Right lobe of liver (tissue), 6 donors: Measurements from ENCODE around the gene RGL1. TPM values are rescaled to one million over a fixed set of nuclear protein-coding genes. Genes with fewer than 3 reads are reported as not detected.
"Not testable (repeated sequence)": the region's sequence is repeated elsewhere in the genome, so short reads cannot be mapped to it uniquely, and the experiment has no call there.

Experiments used
- ATAC-seq, 4 donors: fragments of 200-7000 bp; cut with Tn5 transposase; one replicate each; pipeline ENCODE4 v1.9.1; 2020; ENCODE audit warnings: mild to moderate bottlenecking in 4 of 4, moderate library complexity in 4 of 4
- DNase-seq, 3 donors: peaks; one replicate each; pipeline ENCODE4 v3.0.0-alpha.2; 2020
- H3K27ac ChIP-seq, 3 donors: fragments of 200-600 bp; one replicate each; pipeline ENCODE4 v1.8.0; 2022
- H3K27me3 ChIP-seq, 2 donors: fragments of 200-600 bp; one replicate each; pipeline ENCODE4 v1.8.0; 2022
- H3K36me3 ChIP-seq, 4 donors: fragments of 200-600 bp; sonication (generic) in 1 of 4; one replicate each; pipeline versions ENCODE4 v1.5.1 to v1.8.0; 2017 to 2022; ENCODE audit warnings: control low read depth in 1 of 4
- H3K4me1 ChIP-seq, 4 donors: fragments of 200-600 bp; sonication (generic) in 1 of 4; one replicate each; pipeline versions ENCODE4 v1.5.1 to v1.8.0; 2017 to 2022; ENCODE audit warnings: control low read depth in 1 of 4
- H3K4me3 ChIP-seq, 3 donors: fragments of 200-600 bp; one replicate each; pipeline ENCODE4 v1.8.0; 2022
- H3K9me3 ChIP-seq, 4 donors: fragments of 200-600 bp; sonication (generic) in 1 of 4; one replicate each; pipeline versions ENCODE4 v1.5.1 to v1.8.0; 2017 to 2022; ENCODE audit warnings: control low read depth in 1 of 4
- CTCF ChIP-seq, 4 donors: fragments of 200-600 bp in 3 of 4; fragments of 450-650 bp in 1 of 4; IDR thresholded peaks; one replicate each; pipeline versions ENCODE4 v1.5.1 to v1.8.0; 2016 to 2022; ENCODE audit warnings: antibody characterized with exemption in 4 of 4, mild to moderate bottlenecking in 2 of 4
- POLR2A ChIP-seq: fragments of 450-650 bp; IDR thresholded peaks from one replicate; pipeline ENCODE4 v1.6.1; 2017; ENCODE audit warnings: antibody characterized with exemption, mild to moderate bottlenecking
- WGBS: methylation state at CpG from one replicate; pipeline ENCODE4 v1.1.6; 2018; ENCODE audit warnings: low coverage, low lambda C conversion rate; ENCODE audit not compliant: insufficient coverage; ENCODE audit errors: missing lambda C conversion rate; 5-methylcytosine and 5-hydroxymethylcytosine counted together
- intact Hi-C, 2 donors: fragments of 100-400 bp; cut with DNase I; formaldehyde crosslinking; loops; one replicate each; pipeline versions ENCODE4 v1.11.2 to v1.14.1; 2022
- total RNA-seq, 6 experiments: library from RNA; depleted of rRNA in 2 of 6; stranded (reverse); fragments of >200 nt in 2 of 6; fragmentation: NEBNext Ultra II Directional in 3 of 6; extraction: Animal tissue kit (Norgen Biotek cat#: 25700) in 3 of 6; gene quantifications; one replicate each; pipeline versions ENCODE4 v1.1.0 to v1.2.4, GENCODE V29; 2016 to 2023
- donor health status: DM: no; HTN: yes; CAD: no.
- donor health status: DM: no; HTN: no; CAD: no.
- donor health status: DM: no; HTN: no; CAD: no.
- donor health status: DM: no; HTN: yes; CAD: no.
- donor health status: DM: no; HTN: yes; CAD: no.

The RGL1 gene
- total RNA-seq, 6 experiments from 2014 or later, result 5.5 to 13.1 (median 6.9) TPM

- H3K4me3 ChIP-seq, result no peak overlapping the region
- H3K36me3 ChIP-seq, result no peaks in the 10 kb centered on the region
- no peak for TF ChIP-seq POLR2A
- TF ChIP-seq CTCF (IDR thresholded peaks at IDR 0.05), result no peak
- ATAC-seq (no peak), DNase-seq (no peak)
- intact Hi-C loops, result no loop called here
- H3K27me3 ChIP-seq, result no peaks in the 10 kb centered on the region
- no peaks in the 10 kb centered on the region for H3K9me3 ChIP-seq
- H3K27ac ChIP-seq, result no peak overlapping the region
- H3K4me1 ChIP-seq, result no peaks in the 10 kb centered on the region
Observed at GRCh38 chr1:183783342-183783741, 21.6 kb upstream of the RGL1 start.

GRCh38 chr1:183783767-183784637, 20.9 kb upstream of the RGL1 start:
- DNase-seq (peak; percentile 29 to 58 (median 55)), ATAC-seq (peak; percentile 51 to 67 (median 62))
- H3K36me3 ChIP-seq, result no peaks in the 10 kb centered on the region
- no peak for TF ChIP-seq POLR2A
- TF ChIP-seq CTCF (IDR thresholded peaks at IDR 0.05), result no peak
- H3K4me1 ChIP-seq, result no peaks in the 10 kb centered on the region
- 81% methylated on average over 5 of the region's 6 CpGs for WGBS
- no peaks in the 10 kb centered on the region for H3K9me3 ChIP-seq
- intact Hi-C loops, result no loop called here
- H3K4me3 ChIP-seq, result no peak overlapping the region
- no peak overlapping the region for H3K27ac ChIP-seq
- no peaks in the 10 kb centered on the region for H3K27me3 ChIP-seq

GRCh38 chr1:183785921-183786320, 19.0 kb upstream of the RGL1 start:
- H3K27ac ChIP-seq, H3K27me3 ChIP-seq, intact Hi-C loops, H3K36me3 ChIP-seq, DNase-seq, H3K4me1 ChIP-seq, ATAC-seq, H3K9me3 ChIP-seq, H3K4me3 ChIP-seq: not testable (repeated sequence)
- WGBS, result 89% methylated on average over 2 of the region's 3 CpGs

- Histone ChIP-seq H3K27ac (no peak overlapping the region), H3K36me3 (no peaks in the 10 kb centered on the region), H3K9me3 (no peaks in the 10 kb centered on the region), H3K27me3 (no peaks in the 10 kb centered on the region), H3K4me1 (no peaks in the 10 kb centered on the region), H3K4me3 (no peak overlapping the region)
- TF ChIP-seq POLR2A (no peak), CTCF (IDR thresholded peaks at IDR 0.05) (no peak)
- whole genome bisulfite sequencing, result 38% methylated on average over 2 of the region's 2 CpGs
- intact Hi-C loops, result no loop called here
- DNase-seq (no peak), ATAC-seq (no peak)
Observed at GRCh38 chr1:183787704-183788103, 17.2 kb upstream of the RGL1 start.

GRCh38 chr1:183791319-183791718, 13.6 kb upstream of the RGL1 start:
- no peaks in the 10 kb centered on the region for H3K36me3 ChIP-seq
- no peaks in the 10 kb centered on the region for H3K4me1 ChIP-seq
- no peaks in the 10 kb centered on the region for H3K27me3 ChIP-seq
- intact Hi-C loops, result no loop called here
- H3K4me3 ChIP-seq, result no peak overlapping the region
- no peak for ATAC-seq
- TF ChIP-seq CTCF (IDR thresholded peaks at IDR 0.05) (no peak), POLR2A (no peak)
- no peak overlapping the region for H3K27ac ChIP-seq
- H3K9me3 ChIP-seq, result no peaks in the 10 kb centered on the region
- DNase-seq, result no peak
